ENCODE data around the gene ASB6.

GRCh38 chr9:129595311-129595741 is 46.6 kb downstream of the ASB6 start:
- TF ChIP-seq, protein P1, sequence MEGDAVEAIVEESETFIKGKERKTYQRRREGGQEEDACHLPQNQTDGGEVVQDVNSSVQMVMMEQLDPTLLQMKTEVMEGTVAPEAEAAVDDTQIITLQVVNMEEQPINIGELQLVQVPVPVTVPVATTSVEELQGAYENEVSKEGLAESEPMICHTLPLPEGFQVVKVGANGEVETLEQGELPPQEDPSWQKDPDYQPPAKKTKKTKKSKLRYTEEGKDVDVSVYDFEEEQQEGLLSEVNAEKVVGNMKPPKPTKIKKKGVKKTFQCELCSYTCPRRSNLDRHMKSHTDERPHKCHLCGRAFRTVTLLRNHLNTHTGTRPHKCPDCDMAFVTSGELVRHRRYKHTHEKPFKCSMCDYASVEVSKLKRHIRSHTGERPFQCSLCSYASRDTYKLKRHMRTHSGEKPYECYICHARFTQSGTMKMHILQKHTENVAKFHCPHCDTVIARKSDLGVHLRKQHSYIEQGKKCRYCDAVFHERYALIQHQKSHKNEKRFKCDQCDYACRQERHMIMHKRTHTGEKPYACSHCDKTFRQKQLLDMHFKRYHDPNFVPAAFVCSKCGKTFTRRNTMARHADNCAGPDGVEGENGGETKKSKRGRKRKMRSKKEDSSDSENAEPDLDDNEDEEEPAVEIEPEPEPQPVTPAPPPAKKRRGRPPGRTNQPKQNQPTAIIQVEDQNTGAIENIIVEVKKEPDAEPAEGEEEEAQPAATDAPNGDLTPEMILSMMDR (IDR thresholded peaks at IDR 0.05): no peak
- no peak for TF ChIP-seq ZFX (IDR thresholded peaks at IDR 0.05; ENCODE audit: borderline replicate concordance)

Data from 22Rv1 (cell line).